ENCODE results near the gene PCP4L1. TPM values are rescaled to one million over a fixed set of nuclear protein-coding genes. Genes with fewer than 3 reads are reported as not detected.
A peak's percentile ranks its signal among the peaks of the same experiment; 100 is the strongest.

PCP4L1 gene
- total and polyA plus RNA-seq, 2 donors (not counting 1 experiment from before 2014, with no cell fraction given) = not detected

- Histone ChIP-seq H4K20me1 (ENCODE audit: control insufficient read depth, insufficient read depth, low read length, poor library complexity, severe bottlenecking) (peaks cover 19% of the 10 kb centered on the region), H2AFZ (ENCODE audit: insufficient read depth, low read depth, low read length, poor library complexity, severe bottlenecking) (no peak overlapping the region), H3K4me2 (replicated peaks; ENCODE audit: low read depth, low read length, poor library complexity, severe bottlenecking) (no peak overlapping the region), H3K36me3 (replicated peaks in 1 of 2; ENCODE audit: control extremely low read depth in 1 of 2, control insufficient read depth in 1 of 2, extremely low read depth in 1 of 2, insufficient read depth in 2 of 2, low read length in 1 of 2) (peaks cover 0 to 7% of the 10 kb centered on the region in 2 experiments), H3K27ac (ENCODE audit: low read length in 2 of 2) (no peak overlapping the region), H3K9ac (ENCODE audit: low read length) (no peak overlapping the region), H3K9me3 (ENCODE audit: control extremely low read depth in 1 of 3, control insufficient read depth in 2 of 3, insufficient read depth in 1 of 3, low read length in 2 of 3) (no peaks in the 10 kb centered on the region), H3K4me1 (ENCODE audit: control insufficient read depth in 2 of 2, insufficient read depth in 2 of 2, low read length in 2 of 2) (peaks cover 26% of the 10 kb centered on the region in 2 donors), H3K79me2 (ENCODE audit: control insufficient read depth, insufficient read depth, low read length) (peaks cover 20% of the 10 kb centered on the region), H3K4me3 (ENCODE audit: control extremely low read depth in 1 of 5, extremely low read depth in 1 of 5, insufficient read depth in 1 of 5, low read depth in 2 of 5, low read length in 4 of 5) (no peak overlapping the region), H3K27me3 (replicated peaks in 1 of 4; ENCODE audit: control extremely low read depth in 1 of 4, control insufficient read depth in 3 of 4, insufficient read depth in 4 of 4, low read length in 3 of 4) (no peaks in the 10 kb centered on the region)
- 50% methylated on average over 1 of the region's 2 CpGs for WGBS (ENCODE audit: insufficient coverage)
- POLR2A ChIA-PET = interaction anchor here (0.5 to 1.3 kb wide), 2 partner anchors 9 to 83 kb away, joined by 3 to 4 read pairs; no protein-coding TSS in a partner anchor
- ATAC-seq (ENCODE audit: low read depth) (no peak), DNase-seq (no peak)
- TF ChIP-seq, protein P1, sequence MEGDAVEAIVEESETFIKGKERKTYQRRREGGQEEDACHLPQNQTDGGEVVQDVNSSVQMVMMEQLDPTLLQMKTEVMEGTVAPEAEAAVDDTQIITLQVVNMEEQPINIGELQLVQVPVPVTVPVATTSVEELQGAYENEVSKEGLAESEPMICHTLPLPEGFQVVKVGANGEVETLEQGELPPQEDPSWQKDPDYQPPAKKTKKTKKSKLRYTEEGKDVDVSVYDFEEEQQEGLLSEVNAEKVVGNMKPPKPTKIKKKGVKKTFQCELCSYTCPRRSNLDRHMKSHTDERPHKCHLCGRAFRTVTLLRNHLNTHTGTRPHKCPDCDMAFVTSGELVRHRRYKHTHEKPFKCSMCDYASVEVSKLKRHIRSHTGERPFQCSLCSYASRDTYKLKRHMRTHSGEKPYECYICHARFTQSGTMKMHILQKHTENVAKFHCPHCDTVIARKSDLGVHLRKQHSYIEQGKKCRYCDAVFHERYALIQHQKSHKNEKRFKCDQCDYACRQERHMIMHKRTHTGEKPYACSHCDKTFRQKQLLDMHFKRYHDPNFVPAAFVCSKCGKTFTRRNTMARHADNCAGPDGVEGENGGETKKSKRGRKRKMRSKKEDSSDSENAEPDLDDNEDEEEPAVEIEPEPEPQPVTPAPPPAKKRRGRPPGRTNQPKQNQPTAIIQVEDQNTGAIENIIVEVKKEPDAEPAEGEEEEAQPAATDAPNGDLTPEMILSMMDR (IDR thresholded peaks at IDR 0.05) = no peak
- no peak for TF ChIP-seq EZH2 (IDR thresholded peaks at IDR 0.05; ENCODE audit: borderline replicate concordance, insufficient read depth, low read depth, low read length, poor library complexity, severe bottlenecking)
- no peaks in the 10 kb centered on the region for H3K27me3 Mint-ChIP-seq
- peaks cover 42% of the 10 kb centered on the region for H3K4me1 Mint-ChIP-seq
- H3K27ac Mint-ChIP-seq = peak overlapping the region; percentile 85
- CTCF ChIA-PET = interaction anchor here (1.0 to 3.4 kb wide), 8 partner anchors 10 to 118 kb away, joined by 3 to 20 read pairs (median 4); partner anchors contain the start of gene TOMM40L
- no peak overlapping the region for H3K4me3 Mint-ChIP-seq
- H3K9me3 Mint-ChIP-seq (ENCODE audit: insufficient read depth) = no peaks in the 10 kb centered on the region
- intact Hi-C loops (cut with micrococcal nuclease) = loop anchor here (2.0 to 5.0 kb wide), 4 partner anchors 59 to 106 kb away; partner anchors contain the start of genes CFAP126, NDUFS2 and TOMM40L
Measured at GRCh38 chr1:161307892-161308638, 49.5 kb downstream of the PCP4L1 start.

- CTCF ChIA-PET = no interaction called here
Measured at GRCh38 chr1:161309868-161310267, 51.3 kb downstream of the PCP4L1 start, which contains the start of gene MPZ. MPZ (minus strand) TSS chr1:161309968; CDS start chr1:161309905, 63 bp downstream.

More at GRCh38 chr1:161309868-161310267, 51.3 kb downstream of the PCP4L1 start, which contains the start of gene MPZ:
- Histone ChIP-seq H3K79me2 (ENCODE audit: control insufficient read depth, insufficient read depth, low read length) (peaks cover 10% of the 10 kb centered on the region), H3K36me3 (replicated peaks in 1 of 2; ENCODE audit: control extremely low read depth in 1 of 2, control insufficient read depth in 1 of 2, extremely low read depth in 1 of 2, insufficient read depth in 2 of 2, low read length in 1 of 2) (no peaks in the 10 kb centered on the region), H3K9ac (ENCODE audit: low read length) (no peak within 1 kb of the TSS), H3K27ac (ENCODE audit: low read length in 2 of 2) (no peak within 1 kb of the TSS), H2AFZ (ENCODE audit: insufficient read depth, low read depth, low read length, poor library complexity, severe bottlenecking) (no peak within 1 kb of the TSS), H3K4me3 (ENCODE audit: control extremely low read depth in 1 of 5, extremely low read depth in 1 of 5, insufficient read depth in 1 of 5, low read depth in 2 of 5, low read length in 4 of 5) (no peak within 1 kb of the TSS), H3K9me3 (ENCODE audit: control extremely low read depth in 1 of 3, control insufficient read depth in 2 of 3, insufficient read depth in 1 of 3, low read length in 2 of 3) (no peaks in the 10 kb centered on the region), H3K4me1 (ENCODE audit: control insufficient read depth in 2 of 2, insufficient read depth in 2 of 2, low read length in 2 of 2) (peaks cover 19 to 30% of the 10 kb centered on the region in 2 donors), H3K27me3 (replicated peaks in 1 of 4; ENCODE audit: control extremely low read depth in 1 of 4, control insufficient read depth in 3 of 4, insufficient read depth in 4 of 4, low read length in 3 of 4) (no peaks in the 10 kb centered on the region), H3K4me2 (replicated peaks; ENCODE audit: low read depth, low read length, poor library complexity, severe bottlenecking) (no peak within 1 kb of the TSS), H4K20me1 (ENCODE audit: control insufficient read depth, insufficient read depth, low read length, poor library complexity, severe bottlenecking) (peaks cover 7% of the 10 kb centered on the region)
- Mint-ChIP-seq H3K27ac (peak within 1 kb of the TSS; percentile 10), H3K4me1 (peaks cover 48% of the 10 kb centered on the region), H3K4me3 (no peak within 1 kb of the TSS), H3K9me3 (ENCODE audit: insufficient read depth) (no peaks in the 10 kb centered on the region), H3K27me3 (no peaks in the 10 kb centered on the region)
- DNase-seq = no peak
- WGBS (ENCODE audit: insufficient coverage) = 81% methylated on average over 2 of the region's 2 CpGs
- intact Hi-C loops (cut with micrococcal nuclease) = loop anchor here (5.0 kb wide), 2 partner anchors 72 to 108 kb away; partner anchors contain the start of gene NDUFS2
- ATAC-seq (ENCODE audit: low read depth) = no peak
- POLR2A ChIA-PET = no interaction called here
- TF ChIP-seq EZH2 (IDR thresholded peaks at IDR 0.05; ENCODE audit: borderline replicate concordance, insufficient read depth, low read depth, low read length, poor library complexity, severe bottlenecking) = no peak
- TF ChIP-seq, protein P1 (IDR thresholded peaks at IDR 0.05) = no peak

Measured in B cell (primary cell).